ENCODE data around the gene TIMP2. TPM values are rescaled to one million over a fixed set of nuclear protein-coding genes. Genes with fewer than 3 reads are reported as not detected.
"Not testable (repeated sequence)": the region's sequence is repeated elsewhere in the genome, so short reads cannot be mapped to it uniquely, and the experiment has no call there.

TIMP2 gene
- total RNA-seq, 1 experiment from 2014 or later: 13.9 TPM

GRCh38 chr17:78946131-78946530 is 20.9 kb upstream of the TIMP2 start:
- DNase-seq: no peak
- no peaks in the 10 kb centered on the region for H3K27me3 ChIP-seq (ENCODE audit: control insufficient read depth, insufficient read depth, low read length)
- H3K36me3 ChIP-seq (replicated peaks; ENCODE audit: control insufficient read depth, insufficient read depth, low read length): no peaks in the 10 kb centered on the region
- H3K4me3 ChIP-seq (ENCODE audit: insufficient read depth, low read depth, low read length): no peak overlapping the region

DNA sequence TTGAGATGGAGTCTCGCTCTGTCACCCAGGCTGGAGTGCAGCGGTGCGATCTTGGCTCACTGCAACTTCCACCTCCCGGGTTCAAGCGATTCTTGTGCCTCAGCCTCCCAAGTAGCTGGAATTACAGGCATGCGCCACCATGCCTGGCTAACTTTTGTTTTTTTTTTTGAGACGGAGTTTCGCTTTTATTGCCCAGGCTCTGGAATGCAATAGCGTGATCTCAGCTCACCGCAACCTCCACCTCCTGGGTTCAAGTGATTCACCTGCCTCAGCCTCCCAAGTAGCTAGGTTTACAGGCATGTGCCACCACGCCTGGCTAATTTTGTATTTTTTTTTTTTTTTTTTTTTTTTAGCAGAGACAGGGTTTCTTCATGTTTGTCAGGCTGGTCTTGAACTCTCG is 20.3 kb upstream of the TIMP2 start:
- DNase-seq; H3K4me3 ChIP-seq (ENCODE audit: insufficient read depth, low read depth, low read length); H3K27me3 ChIP-seq (ENCODE audit: control insufficient read depth, insufficient read depth, low read length): not testable (repeated sequence)

GRCh38 chr17:78944956-78945355 is 19.8 kb upstream of the TIMP2 start:
- no peak for DNase-seq

More for the DNA sequence above, 20.3 kb upstream of the TIMP2 start:
- not testable (repeated sequence) for H3K36me3 ChIP-seq (replicated peaks; ENCODE audit: control insufficient read depth, insufficient read depth, low read length)

DNA sequence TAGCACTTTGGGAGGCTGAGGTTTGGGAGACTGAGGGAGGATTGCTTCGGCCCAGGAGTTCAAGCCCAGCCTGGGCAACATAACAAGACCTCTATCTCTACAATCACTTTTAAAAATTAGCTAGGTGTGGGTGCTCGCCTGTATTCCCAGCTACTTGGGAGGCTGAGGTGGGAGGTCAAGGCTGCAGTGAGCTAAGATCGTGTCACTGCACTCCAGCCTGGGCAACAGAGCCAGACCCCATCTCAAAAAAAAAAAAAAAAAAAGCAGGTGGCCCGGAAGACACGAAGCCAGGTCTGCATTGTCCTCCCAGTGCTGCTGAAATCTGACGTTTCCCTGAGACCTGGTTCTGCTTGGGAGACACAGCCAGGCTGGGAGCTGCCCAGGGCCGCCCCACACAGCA is 18.8 kb upstream of the TIMP2 start:
- no peaks in the 10 kb centered on the region for H3K27me3 ChIP-seq (ENCODE audit: control insufficient read depth, insufficient read depth, low read length)
- no peaks in the 10 kb centered on the region for H3K36me3 ChIP-seq (replicated peaks; ENCODE audit: control insufficient read depth, insufficient read depth, low read length)
- DNase-seq: no peak
- no peak overlapping the region for H3K4me3 ChIP-seq (ENCODE audit: insufficient read depth, low read depth, low read length)

More at GRCh38 chr17:78944956-78945355, 19.8 kb upstream of the TIMP2 start:
- H3K4me3 ChIP-seq (ENCODE audit: insufficient read depth, low read depth, low read length): no peak overlapping the region
- no peaks in the 10 kb centered on the region for H3K36me3 ChIP-seq (replicated peaks; ENCODE audit: control insufficient read depth, insufficient read depth, low read length)
- H3K27me3 ChIP-seq (ENCODE audit: control insufficient read depth, insufficient read depth, low read length): no peaks in the 10 kb centered on the region

- H3K36me3 ChIP-seq (replicated peaks; ENCODE audit: control insufficient read depth, insufficient read depth, low read length): no peaks in the 10 kb centered on the region
- H3K27me3 ChIP-seq (ENCODE audit: control insufficient read depth, insufficient read depth, low read length): no peaks in the 10 kb centered on the region
- peak; percentile 92 for DNase-seq
- no peak overlapping the region for H3K4me3 ChIP-seq (ENCODE audit: insufficient read depth, low read depth, low read length)
These were observed 15.5 kb upstream of the TIMP2 start for GRCh38 chr17:78940708-78941107.

- no peak for DNase-seq
- Histone ChIP-seq H3K27me3 (ENCODE audit: control insufficient read depth, insufficient read depth, low read length) (no peaks in the 10 kb centered on the region), H3K36me3 (replicated peaks; ENCODE audit: control insufficient read depth, insufficient read depth, low read length) (no peaks in the 10 kb centered on the region), H3K4me3 (ENCODE audit: insufficient read depth, low read depth, low read length) (no peak overlapping the region)
These were observed 15.1 kb upstream of the TIMP2 start for GRCh38 chr17:78940258-78940657.

DNA sequence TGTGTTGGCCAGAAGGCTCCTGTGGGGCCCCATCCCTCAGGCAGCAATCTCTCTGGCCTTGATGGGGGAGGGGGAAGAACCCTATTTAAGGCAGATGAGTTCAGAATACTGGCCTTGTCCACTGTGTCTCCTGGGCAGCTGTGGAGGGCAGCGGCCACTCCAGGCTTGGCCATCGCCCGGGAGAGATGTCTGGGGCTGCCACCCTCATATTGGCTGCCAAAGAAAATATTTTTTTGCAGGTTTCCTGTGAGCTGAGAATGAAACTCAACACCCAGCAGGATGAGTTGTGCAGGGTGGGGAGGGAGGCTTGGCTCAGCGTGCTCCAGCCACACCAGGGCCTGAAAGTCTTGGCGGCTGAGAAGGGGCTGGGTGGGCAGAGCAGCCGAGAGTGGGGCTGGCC is 14.4 kb upstream of the TIMP2 start:
- no peak for DNase-seq
- no peaks in the 10 kb centered on the region for H3K36me3 ChIP-seq (replicated peaks; ENCODE audit: control insufficient read depth, insufficient read depth, low read length)
- no peaks in the 10 kb centered on the region for H3K27me3 ChIP-seq (ENCODE audit: control insufficient read depth, insufficient read depth, low read length)
- H3K4me3 ChIP-seq (ENCODE audit: insufficient read depth, low read depth, low read length): no peak overlapping the region

- no peak overlapping the region for H3K4me3 ChIP-seq (ENCODE audit: insufficient read depth, low read depth, low read length)
- DNase-seq: no peak
- no peaks in the 10 kb centered on the region for H3K27me3 ChIP-seq (ENCODE audit: control insufficient read depth, insufficient read depth, low read length)
- no peaks in the 10 kb centered on the region for H3K36me3 ChIP-seq (replicated peaks; ENCODE audit: control insufficient read depth, insufficient read depth, low read length)
These were observed 12.4 kb upstream of the TIMP2 start for GRCh38 chr17:78937561-78937960.

DNA sequence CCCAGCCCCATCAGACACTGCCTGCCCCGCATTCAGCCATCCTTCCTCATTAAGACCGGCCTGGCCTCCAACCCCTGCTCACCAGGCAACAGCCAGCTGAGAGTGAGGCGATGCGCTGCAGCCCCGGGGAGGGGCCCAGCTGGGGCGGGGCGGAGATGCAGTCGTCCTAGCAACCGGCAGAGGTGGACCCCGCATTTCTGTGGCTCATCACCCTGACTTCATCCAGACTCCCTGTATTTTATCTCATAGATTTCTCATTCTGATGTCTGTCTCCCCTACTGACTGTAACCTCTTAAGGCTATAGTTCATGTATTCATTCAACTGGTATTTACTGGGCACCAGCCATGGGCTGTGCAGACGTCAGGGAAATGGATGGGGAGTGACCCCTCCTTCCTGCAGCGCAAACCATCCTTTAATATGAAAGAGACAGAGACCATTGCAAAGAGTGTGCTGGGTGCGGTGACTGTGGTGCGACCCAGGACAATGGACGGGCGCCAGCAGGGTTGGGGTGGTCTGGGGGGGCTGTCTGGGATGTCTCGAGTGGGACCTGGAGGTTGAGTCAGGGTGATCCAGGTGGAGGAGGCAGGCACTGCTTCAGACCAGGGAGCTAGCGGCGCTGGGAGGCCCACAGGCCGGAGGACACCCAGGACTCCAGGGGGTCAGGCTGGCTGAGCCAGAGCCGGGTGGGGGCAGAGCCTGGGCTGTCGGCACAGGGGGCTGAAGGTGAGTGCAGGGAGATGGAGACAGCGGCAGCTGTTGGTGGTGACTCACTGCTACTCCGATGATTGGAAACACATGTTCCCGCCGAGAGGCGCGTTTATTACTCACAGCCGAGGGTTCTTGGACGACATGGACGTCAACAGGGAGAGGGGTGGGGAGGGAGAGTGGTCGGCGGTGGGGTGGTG is 10.5 kb upstream of the TIMP2 start:
- H3K4me3 ChIP-seq (ENCODE audit: insufficient read depth, low read depth, low read length): no peak overlapping the region
- H3K27me3 ChIP-seq (ENCODE audit: control insufficient read depth, insufficient read depth, low read length): no peaks in the 10 kb centered on the region
- H3K36me3 ChIP-seq (replicated peaks; ENCODE audit: control insufficient read depth, insufficient read depth, low read length): no peaks in the 10 kb centered on the region
- no peak for DNase-seq

GRCh38 chr17:78934681-78935418 is 9.7 kb upstream of the TIMP2 start:
- H3K27me3 ChIP-seq (ENCODE audit: control insufficient read depth, insufficient read depth, low read length): no peaks in the 10 kb centered on the region
- H3K4me3 ChIP-seq (ENCODE audit: insufficient read depth, low read depth, low read length): no peak overlapping the region
- no peaks in the 10 kb centered on the region for H3K36me3 ChIP-seq (replicated peaks; ENCODE audit: control insufficient read depth, insufficient read depth, low read length)
- DNase-seq: no peak

DNA sequence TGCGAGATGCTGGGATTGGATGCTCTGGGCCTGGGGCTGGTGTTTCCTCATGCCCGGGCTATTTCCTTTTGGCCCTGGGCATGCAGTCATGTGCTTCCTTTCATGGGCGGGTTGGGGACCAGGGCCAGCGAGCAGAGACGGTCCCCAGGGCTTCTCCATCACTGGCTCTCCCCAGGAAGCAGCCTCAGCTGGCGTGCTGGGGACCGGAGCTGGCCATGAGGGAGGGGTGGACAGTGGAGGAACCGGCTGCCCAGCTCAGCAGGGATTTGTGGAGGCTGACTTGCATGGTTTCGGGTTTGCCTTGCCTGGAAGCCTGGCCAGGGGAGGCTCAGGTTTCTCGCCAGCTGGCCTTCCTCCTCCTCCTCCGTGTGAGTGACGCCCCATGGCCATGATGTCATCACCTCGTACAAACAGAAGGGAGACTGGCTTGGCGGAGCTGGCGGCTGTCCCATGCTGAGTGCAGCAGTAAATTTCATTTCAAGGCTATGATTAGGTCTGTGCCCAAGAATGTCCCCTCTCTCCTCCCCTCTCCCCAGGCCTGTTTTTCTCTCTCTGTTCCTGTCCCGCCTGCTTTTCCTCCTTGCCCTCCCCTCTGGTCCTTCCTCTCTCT is 8.9 kb upstream of the TIMP2 start:
- Histone ChIP-seq H3K27me3 (ENCODE audit: control insufficient read depth, insufficient read depth, low read length) (no peaks in the 10 kb centered on the region), H3K36me3 (replicated peaks; ENCODE audit: control insufficient read depth, insufficient read depth, low read length) (no peaks in the 10 kb centered on the region), H3K4me3 (ENCODE audit: insufficient read depth, low read depth, low read length) (no peak overlapping the region)
- peak; percentile 88 for DNase-seq

DNA sequence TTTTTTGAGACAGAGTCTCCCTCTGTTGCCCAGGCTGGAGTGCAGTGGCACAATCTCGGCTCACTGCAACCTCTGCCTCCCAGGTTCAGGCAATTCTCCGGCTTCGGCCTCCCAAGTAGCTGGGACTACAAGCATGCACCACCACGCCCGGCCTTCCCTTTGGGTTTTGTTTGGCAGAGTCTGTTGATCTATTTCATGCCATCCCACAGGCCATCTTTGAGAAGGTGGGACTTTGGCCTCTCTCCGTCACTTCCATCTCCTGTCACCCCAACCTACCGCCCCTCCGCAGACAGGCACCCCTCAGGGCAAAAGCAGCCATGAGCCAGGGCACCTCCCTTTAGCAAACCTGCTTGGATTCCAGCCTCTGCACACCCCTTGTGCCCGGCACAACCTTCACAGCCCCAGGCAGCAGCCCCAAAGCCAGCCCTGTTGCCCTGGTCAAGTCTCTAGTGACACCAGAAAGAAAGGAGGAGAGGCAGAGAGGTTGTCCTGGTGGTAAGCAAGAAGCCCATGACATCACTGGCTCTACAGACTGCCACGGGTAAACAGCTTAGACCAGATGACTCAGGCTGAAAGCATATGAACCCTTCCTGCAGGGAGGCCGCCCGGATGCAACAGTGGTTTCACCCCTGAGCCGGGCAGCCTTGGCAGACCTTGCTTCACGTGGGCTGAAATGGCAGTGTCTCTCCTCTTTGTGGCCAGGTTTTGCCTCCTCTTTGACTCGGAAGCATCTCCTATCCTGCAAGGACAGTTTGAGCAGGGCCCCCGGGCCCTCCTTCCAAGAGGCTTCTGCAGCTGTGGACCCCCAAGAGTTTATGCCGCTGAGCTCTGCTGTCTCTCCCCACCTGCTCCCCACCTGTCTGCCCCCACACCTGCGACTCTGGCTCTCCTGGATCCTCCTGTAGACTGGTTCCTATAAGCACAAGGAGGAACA is 8.1 kb upstream of the TIMP2 start:
- Histone ChIP-seq H3K36me3 (replicated peaks; ENCODE audit: control insufficient read depth, insufficient read depth, low read length) (no peaks in the 10 kb centered on the region), H3K27me3 (ENCODE audit: control insufficient read depth, insufficient read depth, low read length) (no peaks in the 10 kb centered on the region), H3K4me3 (ENCODE audit: insufficient read depth, low read depth, low read length) (no peak overlapping the region)
- no peak for DNase-seq

GRCh38 chr17:78929908-78930775 is 5.0 kb upstream of the TIMP2 start:
- DNase-seq: no peak
- H3K36me3 ChIP-seq (replicated peaks; ENCODE audit: control insufficient read depth, insufficient read depth, low read length): no peaks in the 10 kb centered on the region
- H3K27me3 ChIP-seq (ENCODE audit: control insufficient read depth, insufficient read depth, low read length): no peaks in the 10 kb centered on the region
- H3K4me3 ChIP-seq (ENCODE audit: insufficient read depth, low read depth, low read length): no peak overlapping the region
